Ramos (cell line): ENCODE data around the gene CDKN2B-AS1.

Experiments
- in situ Hi-C: fragments of 300-500 bp; cut with MboI; formaldehyde crosslinking; loops from one replicate; pipeline ENCODE4 v1.14.3; 2022; ENCODE audit warnings: low sequenced_read_pairs; ENCODE audit not compliant: unreplicated experiment

The CDKN2B-AS1 gene

GRCh38 chr9:22112870-22113821 is 118.6 kb downstream of the CDKN2B-AS1 start:
- in situ Hi-C loops: no loop called here

- in situ Hi-C loops: no loop called here
These were observed 120.4 kb downstream of the CDKN2B-AS1 start for GRCh38 chr9:22114956-22115355.

GRCh38 chr9:22116758-22117157 is 122.2 kb downstream of the CDKN2B-AS1 start:
- in situ Hi-C loops: no loop called here

- in situ Hi-C loops: no loop called here
These were observed 123.2 kb downstream of the CDKN2B-AS1 start for GRCh38 chr9:22117511-22118384.

- in situ Hi-C loops: no loop called here
These were observed 124.4 kb downstream of the CDKN2B-AS1 start for GRCh38 chr9:22118810-22119521.

- in situ Hi-C loops: loop anchor here (10.0 kb wide), 1 partner anchor 305 kb away; no protein-coding TSS in a partner anchor
These were observed 125.0 kb downstream of the CDKN2B-AS1 start for GRCh38 chr9:22119522-22120158.

- in situ Hi-C loops: loop anchor here (10.0 kb wide), 1 partner anchor 305 kb away; no protein-coding TSS in a partner anchor
These were observed 125.6 kb downstream of the CDKN2B-AS1 start for GRCh38 chr9:22120159-22120549.

- in situ Hi-C loops: loop anchor here (10.0 kb wide), 1 partner anchor 306 kb away; no protein-coding TSS in a partner anchor
These were observed 126.0 kb downstream of the CDKN2B-AS1 start for GRCh38 chr9:22120595-22120994.

GRCh38 chr9:22124263-22125011 is 129.8 kb downstream of the CDKN2B-AS1 start:
- in situ Hi-C loops: loop anchor here (10.0 kb wide), 1 partner anchor 310 kb away; no protein-coding TSS in a partner anchor

- in situ Hi-C loops: loop anchor here (10.0 kb wide), 1 partner anchor 314 kb away; no protein-coding TSS in a partner anchor
These were observed 134.5 kb downstream of the CDKN2B-AS1 start for GRCh38 chr9:22129133-22129532.

- in situ Hi-C loops: loop anchor here (10.0 kb wide), 1 partner anchor 315 kb away; no protein-coding TSS in a partner anchor
These were observed 135.0 kb downstream of the CDKN2B-AS1 start for GRCh38 chr9:22129633-22130032.

GRCh38 chr9:22131817-22132216 is 137.2 kb downstream of the CDKN2B-AS1 start:
- in situ Hi-C loops: no loop called here

GRCh38 chr9:22134390-22134789 is 139.8 kb downstream of the CDKN2B-AS1 start:
- in situ Hi-C loops: no loop called here

GRCh38 chr9:22136461-22137096 is 142.0 kb downstream of the CDKN2B-AS1 start:
- in situ Hi-C loops: no loop called here

GRCh38 chr9:22138956-22139660 is 144.5 kb downstream of the CDKN2B-AS1 start:
- in situ Hi-C loops: no loop called here

- in situ Hi-C loops: no loop called here
These were observed 147.3 kb downstream of the CDKN2B-AS1 start for GRCh38 chr9:22141908-22142307.

- in situ Hi-C loops: no loop called here
These were observed 148.1 kb downstream of the CDKN2B-AS1 start for GRCh38 chr9:22142671-22143070.
